GM23338 (cell line): ENCODE results near the gene FAM89B. TPM values are rescaled to one million over a fixed set of nuclear protein-coding genes. Genes with fewer than 3 reads are reported as not detected.

Experiments used
- ATAC-seq: fragments of 200-7000 bp; cut with Tn5 transposase; 3 replicates; pipeline ENCODE4 v1.9.1; 2020
- DNase-seq: peaks from one replicate; pipeline ENCODE4 v3.0.0-alpha.2; 2015; ENCODE audit warnings: low spot score
- H2AFZ ChIP-seq: fragments of 200-600 bp; sonication (generic); 2 replicates; pipeline ENCODE4 v1.8.0; 2016; ENCODE audit warnings: antibody characterized with exemption, mild to moderate bottlenecking, moderate library complexity
- H3F3A ChIP-seq: fragments of 200-600 bp; sonication (generic); replicated peaks from 2 replicates; pipeline ENCODE4 v1.8.0; 2017; ENCODE audit warnings: antibody characterized with exemption, mixed run types, low read depth
- H3K27ac ChIP-seq: fragments of 200-600 bp; sonication (generic); 2 replicates; pipeline ENCODE4 v1.6.1; 2016; ENCODE audit warnings: low read depth
- H3K27me3 ChIP-seq: fragments of 200-600 bp; sonication (generic); 2 replicates; pipeline ENCODE4 v1.8.0; 2016; ENCODE audit warnings: mild to moderate bottlenecking, mixed run types, moderate library complexity; ENCODE audit not compliant: insufficient read depth
- H3K36me3 ChIP-seq: fragments of 200-600 bp; sonication (generic); 2 replicates; pipeline ENCODE4 v1.8.0; 2016; ENCODE audit warnings: mild to moderate bottlenecking; ENCODE audit not compliant: insufficient read depth
- H3K4me1 ChIP-seq: fragments of 200-600 bp; sonication (generic); 2 replicates; pipeline ENCODE4 v1.8.0; 2016; ENCODE audit warnings: mild to moderate bottlenecking, moderate library complexity; ENCODE audit not compliant: insufficient read depth
- H3K4me2 ChIP-seq: fragments of 200-600 bp; sonication (generic); 2 replicates; pipeline ENCODE4 v1.7.1; 2017; ENCODE audit warnings: mixed run types
- H3K4me3 ChIP-seq: fragments of 200-600 bp; sonication (generic); 2 replicates; pipeline ENCODE4 v1.6.1; 2016; ENCODE audit warnings: mixed run types
- H3K79me2 ChIP-seq: fragments of 200-600 bp; sonication (generic); replicated peaks from 2 replicates; pipeline ENCODE4 v1.8.0; 2017; ENCODE audit warnings: mild to moderate bottlenecking; ENCODE audit not compliant: insufficient read depth
- H3K9me2 ChIP-seq: fragments of 200-600 bp; sonication (generic); 2 replicates; pipeline ENCODE4 v1.8.0; 2017; ENCODE audit not compliant: insufficient read depth
- H4K20me1 ChIP-seq: fragments of 200-600 bp; sonication (generic); replicated peaks from 2 replicates; pipeline ENCODE4 v1.8.0; 2017; ENCODE audit warnings: mild to moderate bottlenecking; ENCODE audit not compliant: insufficient read depth
- H3K27ac Mint-ChIP-seq: 2 replicates; pipeline ENCODE4 v1.8.0; 2020; ENCODE audit warnings: inconsistent platforms, mild to moderate bottlenecking, moderate library complexity, mixed read lengths
- H3K27me3 Mint-ChIP-seq: 3 replicates; pipeline ENCODE4 v1.8.0; 2022; ENCODE audit warnings: low read depth, mild to moderate bottlenecking, moderate library complexity, mixed read lengths, inconsistent platforms; ENCODE audit not compliant: insufficient read depth, poor library complexity
- H3K36me3 Mint-ChIP-seq: 3 replicates; pipeline ENCODE4 v1.8.0; 2021; ENCODE audit warnings: low read depth, mild to moderate bottlenecking, inconsistent platforms, moderate library complexity, mixed read lengths
- H3K4me1 Mint-ChIP-seq: 3 replicates; pipeline ENCODE4 v1.8.0; 2020; ENCODE audit warnings: mild to moderate bottlenecking, inconsistent platforms, mixed read lengths
- H3K4me3 Mint-ChIP-seq: 3 replicates; pipeline ENCODE4 v1.8.0; 2021; ENCODE audit warnings: moderate library complexity, mild to moderate bottlenecking, inconsistent platforms, mixed read lengths
- H3K9me3 Mint-ChIP-seq: 3 replicates; pipeline ENCODE4 v1.8.0; 2020; ENCODE audit warnings: moderate library complexity, mild to moderate bottlenecking, inconsistent platforms, mixed read lengths
- ETS1 ChIP-seq: IDR thresholded peaks from 2 replicates; pipeline ENCODE4 v1.6.1; 2016; ENCODE audit warnings: antibody characterized with exemption
- EZH2 ChIP-seq: fragments of 200-600 bp; sonication (generic); IDR thresholded peaks from one replicate; pipeline ENCODE4 v1.8.0; 2017; ENCODE audit warnings: antibody characterized with exemption, mild to moderate bottlenecking, low read depth; ENCODE audit not compliant: unreplicated experiment
- EZH2phosphoT487 ChIP-seq: fragments of 200-600 bp; sonication (generic); IDR thresholded peaks from one replicate; pipeline ENCODE4 v1.8.1; 2018; ENCODE audit warnings: antibody characterized with exemption; ENCODE audit not compliant: unreplicated experiment
- JUNB ChIP-seq: IDR thresholded peaks from one replicate; pipeline ENCODE4 v1.6.1; 2016; ENCODE audit warnings: antibody characterized with exemption; ENCODE audit not compliant: unreplicated experiment
- STAT1 ChIP-seq: IDR thresholded peaks from one replicate; pipeline ENCODE4 v1.6.1; 2016; ENCODE audit warnings: antibody characterized with exemption; ENCODE audit not compliant: unreplicated experiment
- ZNF331 ChIP-seq: fragments of 250-450 bp; sonication (Bioruptor Pico); IDR thresholded peaks from 2 replicates; pipeline ENCODE4 v1.5.0; 2020; ENCODE audit warnings: low read depth, mild to moderate bottlenecking, moderate library complexity
- ZNF462 ChIP-seq: fragments of 250-450 bp; sonication (Bioruptor Pico); IDR thresholded peaks from 2 replicates; pipeline ENCODE4 v1.5.0; 2020; ENCODE audit warnings: mild to moderate bottlenecking, moderate library complexity
- polyA plus RNA-seq: library from polyadenylated mRNA; unstranded; fragments of >200 nt; fragmentation: Nextera tagmentation; extraction: Ambion mirVana; gene quantifications from 2 replicates; pipeline ENCODE4 v1.2.1, GENCODE V29; 2016
- total RNA-seq: library from RNA; depleted of rRNA; stranded (reverse); fragments of >200 nt; shearing (Covaris generic); gene quantifications from 2 replicates; pipeline ENCODE4 v1.2.3, GENCODE V29; 2014
- TF ChIP-seq, protein P1 (sequence below): IDR thresholded peaks from one replicate; pipeline ENCODE4 v1.6.1; 2018; ENCODE audit warnings: antibody characterized with exemption; ENCODE audit not compliant: unreplicated experiment

FAM89B gene
- total and polyA plus RNA-seq, 2 experiments from 2014 or later: 13.0 to 18.2 TPM

GRCh38 chr11:65596520-65596919 is 24.2 kb downstream of the FAM89B start:
- Histone ChIP-seq H3K27me3 (peaks cover 28% of the 10 kb centered on the region), H3K27ac (no peak overlapping the region), H3F3A (0 out of 2 replicates have a peak, but pooled peaks cover 18% of the 10 kb centered on the region), H3K4me1 (peaks cover 8% of the 10 kb centered on the region; the same call in 1 of the 2 replicates), H3K79me2 (no peaks in the 10 kb centered on the region), H3K36me3 (no peaks in the 10 kb centered on the region; the same call in 1 of the 2 replicates), H3K9me2 (no peaks in the 10 kb centered on the region), H3K4me3 (no peak overlapping the region), H2AFZ (no peak overlapping the region), H4K20me1 (no peaks in the 10 kb centered on the region; the same call in 1 of the 2 replicates), H3K4me2 (no peak overlapping the region)
- Mint-ChIP-seq H3K27me3 (peaks cover 26% of the 10 kb centered on the region), H3K9me3 (no peaks in the 10 kb centered on the region; the same call in 2 of the 3 replicates), H3K27ac (no peak overlapping the region), H3K36me3 (peaks cover 7% of the 10 kb centered on the region; the same call in 2 of the 3 replicates), H3K4me3 (no peak overlapping the region), H3K4me1 (peaks cover 7% of the 10 kb centered on the region; the same call in 2 of the 3 replicates)
- ATAC-seq: no peak
- DNase-seq: no peak
- TF ChIP-seq EZH2phosphoT487: no peak
- no peak for TF ChIP-seq EZH2
- TF ChIP-seq STAT1: no peak

GRCh38 chr11:65598258-65598699 is 25.9 kb downstream of the FAM89B start:
- H3K4me3 Mint-ChIP-seq: no peak overlapping the region
- Histone ChIP-seq H3K4me1 (peaks cover under 1% of the 10 kb centered on the region; the same call in 1 of the 2 replicates), H3K4me3 (no peak overlapping the region), H3K27ac (no peak overlapping the region), H3K27me3 (peaks cover 13% of the 10 kb centered on the region), H3K79me2 (no peaks in the 10 kb centered on the region), H2AFZ (no peak overlapping the region), H4K20me1 (no peaks in the 10 kb centered on the region; the same call in 1 of the 2 replicates), H3K4me2 (no peak overlapping the region), H3K36me3 (no peaks in the 10 kb centered on the region; the same call in 1 of the 2 replicates), H3F3A (0 out of 2 replicates have a peak, but pooled peaks cover 7% of the 10 kb centered on the region), H3K9me2 (no peaks in the 10 kb centered on the region)
- peaks cover 8% of the 10 kb centered on the region; the same call in 2 of the 3 replicates for H3K36me3 Mint-ChIP-seq
- no peaks in the 10 kb centered on the region; the same call in 2 of the 3 replicates for H3K9me3 Mint-ChIP-seq
- no peak overlapping the region for H3K27ac Mint-ChIP-seq
- peaks cover 15% of the 10 kb centered on the region for H3K27me3 Mint-ChIP-seq
- H3K4me1 Mint-ChIP-seq: peaks cover 1% of the 10 kb centered on the region; the same call in 2 of the 3 replicates
- DNase-seq (no peak), ATAC-seq (no peak)
- TF ChIP-seq STAT1 (no peak), EZH2 (no peak), ZNF331 (CRISPR knock-in tag) (no peak), ZNF462 (CRISPR knock-in tag) (no peak), JUNB (no peak), ETS1 (no peak)
- TF ChIP-seq, protein P1, sequence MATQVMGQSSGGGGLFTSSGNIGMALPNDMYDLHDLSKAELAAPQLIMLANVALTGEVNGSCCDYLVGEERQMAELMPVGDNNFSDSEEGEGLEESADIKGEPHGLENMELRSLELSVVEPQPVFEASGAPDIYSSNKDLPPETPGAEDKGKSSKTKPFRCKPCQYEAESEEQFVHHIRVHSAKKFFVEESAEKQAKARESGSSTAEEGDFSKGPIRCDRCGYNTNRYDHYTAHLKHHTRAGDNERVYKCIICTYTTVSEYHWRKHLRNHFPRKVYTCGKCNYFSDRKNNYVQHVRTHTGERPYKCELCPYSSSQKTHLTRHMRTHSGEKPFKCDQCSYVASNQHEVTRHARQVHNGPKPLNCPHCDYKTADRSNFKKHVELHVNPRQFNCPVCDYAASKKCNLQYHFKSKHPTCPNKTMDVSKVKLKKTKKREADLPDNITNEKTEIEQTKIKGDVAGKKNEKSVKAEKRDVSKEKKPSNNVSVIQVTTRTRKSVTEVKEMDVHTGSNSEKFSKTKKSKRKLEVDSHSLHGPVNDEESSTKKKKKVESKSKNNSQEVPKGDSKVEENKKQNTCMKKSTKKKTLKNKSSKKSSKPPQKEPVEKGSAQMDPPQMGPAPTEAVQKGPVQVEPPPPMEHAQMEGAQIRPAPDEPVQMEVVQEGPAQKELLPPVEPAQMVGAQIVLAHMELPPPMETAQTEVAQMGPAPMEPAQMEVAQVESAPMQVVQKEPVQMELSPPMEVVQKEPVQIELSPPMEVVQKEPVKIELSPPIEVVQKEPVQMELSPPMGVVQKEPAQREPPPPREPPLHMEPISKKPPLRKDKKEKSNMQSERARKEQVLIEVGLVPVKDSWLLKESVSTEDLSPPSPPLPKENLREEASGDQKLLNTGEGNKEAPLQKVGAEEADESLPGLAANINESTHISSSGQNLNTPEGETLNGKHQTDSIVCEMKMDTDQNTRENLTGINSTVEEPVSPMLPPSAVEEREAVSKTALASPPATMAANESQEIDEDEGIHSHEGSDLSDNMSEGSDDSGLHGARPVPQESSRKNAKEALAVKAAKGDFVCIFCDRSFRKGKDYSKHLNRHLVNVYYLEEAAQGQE: no peak
